ENCODE results near the gene TRAF5. TPM values are rescaled to one million over a fixed set of nuclear protein-coding genes. Genes with fewer than 3 reads are reported as not detected.

The TRAF5 gene
- total RNA-seq, 2 donors from 2014 or later = 56.5 to 78.3 TPM

DNA sequence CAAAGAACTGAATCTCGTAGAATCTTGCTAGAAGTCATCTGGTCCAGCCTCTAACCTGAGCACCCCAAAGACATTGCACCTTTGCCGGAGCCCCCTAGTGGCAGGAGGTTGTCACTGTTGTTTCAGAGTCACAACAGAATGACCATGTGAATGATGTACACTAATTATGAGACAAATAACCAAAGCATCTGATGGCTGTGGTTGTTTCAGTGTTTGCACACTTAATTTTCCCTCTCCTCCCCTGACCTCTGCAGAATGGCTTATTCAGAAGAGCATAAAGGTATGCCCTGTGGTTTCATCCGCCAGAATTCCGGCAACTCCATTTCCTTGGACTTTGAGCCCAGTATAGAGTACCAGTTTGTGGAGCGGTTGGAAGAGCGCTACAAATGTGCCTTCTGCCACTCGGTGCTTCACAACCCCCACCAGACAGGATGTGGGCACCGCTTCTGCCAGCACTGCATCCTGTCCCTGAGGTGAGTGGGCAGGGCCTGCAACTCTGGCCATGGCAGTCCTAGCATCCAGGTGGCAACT, 26.4 kb downstream of the TRAF5 start:
- H3K4me3 ChIP-seq (ENCODE audit: low read length) = no peak overlapping the region
- peak; percentile 84 for DNase-seq
- TF ChIP-seq, protein P1, sequence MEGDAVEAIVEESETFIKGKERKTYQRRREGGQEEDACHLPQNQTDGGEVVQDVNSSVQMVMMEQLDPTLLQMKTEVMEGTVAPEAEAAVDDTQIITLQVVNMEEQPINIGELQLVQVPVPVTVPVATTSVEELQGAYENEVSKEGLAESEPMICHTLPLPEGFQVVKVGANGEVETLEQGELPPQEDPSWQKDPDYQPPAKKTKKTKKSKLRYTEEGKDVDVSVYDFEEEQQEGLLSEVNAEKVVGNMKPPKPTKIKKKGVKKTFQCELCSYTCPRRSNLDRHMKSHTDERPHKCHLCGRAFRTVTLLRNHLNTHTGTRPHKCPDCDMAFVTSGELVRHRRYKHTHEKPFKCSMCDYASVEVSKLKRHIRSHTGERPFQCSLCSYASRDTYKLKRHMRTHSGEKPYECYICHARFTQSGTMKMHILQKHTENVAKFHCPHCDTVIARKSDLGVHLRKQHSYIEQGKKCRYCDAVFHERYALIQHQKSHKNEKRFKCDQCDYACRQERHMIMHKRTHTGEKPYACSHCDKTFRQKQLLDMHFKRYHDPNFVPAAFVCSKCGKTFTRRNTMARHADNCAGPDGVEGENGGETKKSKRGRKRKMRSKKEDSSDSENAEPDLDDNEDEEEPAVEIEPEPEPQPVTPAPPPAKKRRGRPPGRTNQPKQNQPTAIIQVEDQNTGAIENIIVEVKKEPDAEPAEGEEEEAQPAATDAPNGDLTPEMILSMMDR (conservative IDR thresholded peaks at IDR 0.05) = peak; percentile 89
- H3K27ac ChIP-seq (ENCODE audit: low read depth, low read length) = no peak overlapping the region
- no peaks in the 10 kb centered on the region for H3K4me1 ChIP-seq (ENCODE audit: control insufficient read depth, insufficient read depth, low read length)
- 89 to 96% methylated on average over 5 to 8 of the region's 8 CpGs for WGBS, 2 experiments (ENCODE audit: insufficient coverage in 1 of 2, insufficient read length in 1 of 2)
- peaks cover 22% of the 10 kb centered on the region for H3K9me3 ChIP-seq (ENCODE audit: control insufficient read depth, low read length)
- H3K36me3 Mint-ChIP-seq (ENCODE audit: low read depth) = peaks cover 65% of the 10 kb centered on the region
- no peaks in the 10 kb centered on the region for H3K27me3 ChIP-seq (ENCODE audit: control insufficient read depth, insufficient read depth, low read length, poor library complexity, severe bottlenecking)
- H3K27ac Mint-ChIP-seq = no peak overlapping the region
- H3K4me1 Mint-ChIP-seq = no peaks in the 10 kb centered on the region
- H3K27me3 Mint-ChIP-seq (ENCODE audit: insufficient read depth) = no peaks in the 10 kb centered on the region
- peaks cover 63% of the 10 kb centered on the region for H3K36me3 ChIP-seq (ENCODE audit: control insufficient read depth, insufficient read depth, low read length)
- no peak overlapping the region for H3K4me3 Mint-ChIP-seq
- peaks cover 22% of the 10 kb centered on the region for H3K9me3 Mint-ChIP-seq
- no peak overlapping the region for H3K9ac ChIP-seq (ENCODE audit: extremely low read depth, low read length, poor library complexity, severe bottlenecking)

DNA sequence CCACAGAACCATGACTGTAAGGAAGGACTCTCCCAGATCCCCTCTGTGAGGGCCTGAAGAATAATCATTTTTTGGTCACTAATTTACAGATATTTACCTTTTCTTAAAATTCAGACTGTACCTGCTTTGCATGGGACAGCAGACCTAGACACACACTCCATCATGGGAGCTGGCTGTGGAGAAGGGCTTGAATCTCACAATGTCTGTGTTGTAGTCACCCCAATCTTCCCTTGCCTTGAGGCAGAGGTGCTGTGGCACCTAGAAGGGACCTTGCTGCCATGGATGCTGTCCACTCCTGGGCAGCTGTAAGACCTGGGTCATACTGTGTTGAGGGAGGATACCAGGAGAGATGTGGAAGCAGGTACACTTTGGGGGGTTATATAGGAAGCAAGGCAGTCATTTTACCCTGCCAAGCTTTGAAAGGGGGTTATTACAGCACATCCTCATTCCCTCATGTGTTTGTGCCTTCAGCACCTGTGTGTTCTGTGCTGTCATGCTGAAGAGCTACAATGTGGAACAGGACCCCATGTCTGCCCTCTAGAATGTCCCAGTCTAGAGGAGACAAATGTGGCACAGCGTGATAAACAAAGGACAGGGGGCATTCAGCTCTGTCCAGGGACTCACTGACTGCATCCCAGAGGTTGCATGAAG, 27.1 kb downstream of the TRAF5 start:
- Histone ChIP-seq H3K4me3 (ENCODE audit: low read length) (no peak overlapping the region), H3K9ac (ENCODE audit: extremely low read depth, low read length, poor library complexity, severe bottlenecking) (no peak overlapping the region), H3K27me3 (ENCODE audit: control insufficient read depth, insufficient read depth, low read length, poor library complexity, severe bottlenecking) (no peaks in the 10 kb centered on the region), H3K36me3 (ENCODE audit: control insufficient read depth, insufficient read depth, low read length) (peaks cover 63% of the 10 kb centered on the region), H3K9me3 (ENCODE audit: control insufficient read depth, low read length) (peaks cover 22% of the 10 kb centered on the region), H3K27ac (ENCODE audit: low read depth, low read length) (no peak overlapping the region), H3K4me1 (ENCODE audit: control insufficient read depth, insufficient read depth, low read length) (no peaks in the 10 kb centered on the region)
- Mint-ChIP-seq H3K9me3 (peaks cover 22% of the 10 kb centered on the region), H3K4me3 (no peak overlapping the region), H3K36me3 (ENCODE audit: low read depth) (peaks cover 62% of the 10 kb centered on the region), H3K27me3 (ENCODE audit: insufficient read depth) (no peaks in the 10 kb centered on the region), H3K4me1 (no peaks in the 10 kb centered on the region), H3K27ac (no peak overlapping the region)
- no peak for DNase-seq
- TF ChIP-seq, protein P1 (conservative IDR thresholded peaks at IDR 0.05) = no peak
- 0% methylated on average over 1 of the region's 1 CpG for WGBS, 2 experiments (ENCODE audit: insufficient coverage in 1 of 2, insufficient read length in 1 of 2)

DNA sequence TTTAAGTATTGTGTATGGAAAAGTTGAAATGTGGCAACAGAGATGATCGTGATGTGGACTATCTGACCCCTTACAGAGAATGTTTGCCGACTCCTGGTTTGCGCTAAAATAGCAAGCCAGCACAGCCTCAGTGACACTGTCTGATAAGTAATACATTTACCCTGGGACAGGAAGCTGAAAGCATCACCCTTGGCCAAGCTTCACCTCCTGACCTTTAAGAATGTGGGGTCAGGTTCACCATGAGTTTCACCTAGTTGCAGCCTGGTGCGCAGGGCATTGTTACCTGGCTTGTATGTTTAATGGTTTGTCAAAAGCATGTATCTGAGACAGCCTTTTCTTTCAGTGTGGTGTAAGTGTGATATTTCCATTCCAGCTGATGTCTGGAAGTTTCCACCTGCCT, 29.2 kb downstream of the TRAF5 start:
- H3K4me1 ChIP-seq (ENCODE audit: control insufficient read depth, insufficient read depth, low read length) = no peaks in the 10 kb centered on the region
- Mint-ChIP-seq H3K9me3 (peaks cover 16% of the 10 kb centered on the region), H3K4me1 (no peaks in the 10 kb centered on the region), H3K27me3 (ENCODE audit: insufficient read depth) (no peaks in the 10 kb centered on the region), H3K27ac (no peak overlapping the region), H3K4me3 (no peak overlapping the region), H3K36me3 (ENCODE audit: low read depth) (peaks cover 66% of the 10 kb centered on the region)
- TF ChIP-seq, protein P1 (conservative IDR thresholded peaks at IDR 0.05) = no peak
- no peak for DNase-seq
- H3K27ac ChIP-seq (ENCODE audit: low read depth, low read length) = no peak overlapping the region
- peaks cover 18% of the 10 kb centered on the region for H3K9me3 ChIP-seq (ENCODE audit: control insufficient read depth, low read length)
- H3K9ac ChIP-seq (ENCODE audit: extremely low read depth, low read length, poor library complexity, severe bottlenecking) = no peak overlapping the region
- H3K27me3 ChIP-seq (ENCODE audit: control insufficient read depth, insufficient read depth, low read length, poor library complexity, severe bottlenecking) = no peaks in the 10 kb centered on the region
- peaks cover 78% of the 10 kb centered on the region for H3K36me3 ChIP-seq (ENCODE audit: control insufficient read depth, insufficient read depth, low read length)
- H3K4me3 ChIP-seq (ENCODE audit: low read length) = no peak overlapping the region
- 94 to 100% methylated on average over 3 to 4 of the region's 4 CpGs for WGBS, 2 experiments (ENCODE audit: insufficient coverage in 1 of 2, insufficient read length in 1 of 2)
